GM12878 (cell line): Measurements from ENCODE around the gene AASDHPPT. TPM values are rescaled to one million over a fixed set of nuclear protein-coding genes. Genes with fewer than 3 reads are reported as not detected.

Experiments
- ATAC-seq: fragments of 200-7000 bp; cut with Tn5 transposase; 3 replicates; pipeline ENCODE4 v1.9.1; 2020; ENCODE audit warnings: mild to moderate bottlenecking, moderate library complexity
- BruUV-seq: library from RNA; stranded (reverse); fragments of 400-500 nt; replicated peaks from 2 replicates; lab custom pipeline; 2021; lab: Mats Ljungman, UMichigan
- CTCF ChIA-PET: fragments of 300-600 bp; sonication (Branson Sonifier 250); formaldehyde crosslinking; extraction: SDS; loops from one replicate; lab custom pipeline; 2021; ENCODE audit warnings: inconsistent platforms; lab: Yijun Ruan, JAX
- POLR2A ChIA-PET: fragments of 350-600 bp; formaldehyde crosslinking; extraction: SDS; loops from one replicate; lab custom pipeline; 2021; ENCODE audit warnings: inconsistent platforms; lab: Charles Lee
- RAD21 ChIA-PET: fragments of 300-600 bp; sonication (Branson Sonifier 250); formaldehyde crosslinking; loops from one replicate; lab custom pipeline; 2023; ENCODE audit warnings: antibody characterized with exemption; ENCODE audit not compliant: unreplicated experiment; lab: Charles Lee
- SMC1A ChIA-PET: fragments of 300-600 bp; sonication (Branson Sonifier 250); formaldehyde crosslinking; loops from one replicate; lab custom pipeline; 2023; ENCODE audit not compliant: unreplicated experiment, uncharacterized antibody; lab: Charles Lee
- DNase-seq: peaks from one replicate; pipeline ENCODE4 v3.0.0-alpha.2; 2011; ENCODE audit warnings: low read depth, low spot score
- FAIRE-seq: peaks from 3 replicates; lab custom pipeline; 2011; peaks lifted over from hg19 to GRCh38; lab: Jason Lieb, UNC
- H2AFZ ChIP-seq: 2 replicates; pipeline ENCODE4 v1.6.0; 2011; ENCODE audit warnings: low read depth, low read length, control low read depth; ENCODE audit not compliant: control insufficient read depth
- H3K27ac ChIP-seq: 2 replicates; pipeline ENCODE4 v1.5.1; 2011; ENCODE audit warnings: control low read depth; ENCODE audit not compliant: control insufficient read depth, insufficient read depth
- H3K27me3 ChIP-seq, 2 experiments: replicated peaks in 1 of 2; 2 replicates each; pipeline versions ENCODE4 v1.6.0 to v1.6.1; 2011; ENCODE audit warnings: low read length in 1 of 2; ENCODE audit not compliant: control insufficient read depth in 2 of 2, insufficient read depth in 2 of 2
- H3K36me3 ChIP-seq, 2 experiments: 2 replicates each; pipeline ENCODE4 v1.5.1; 2011; ENCODE audit warnings: low read length in 1 of 2; ENCODE audit not compliant: control insufficient read depth in 2 of 2, insufficient read depth in 2 of 2
- H3K4me1 ChIP-seq: 2 replicates; pipeline ENCODE4 v1.6.1; 2011; ENCODE audit warnings: mild to moderate bottlenecking, low read length, moderate library complexity, mixed read lengths; ENCODE audit not compliant: control insufficient read depth, insufficient read depth
- H3K4me2 ChIP-seq: 2 replicates; pipeline ENCODE4 v1.6.0; 2011; ENCODE audit warnings: control low read depth; ENCODE audit not compliant: control insufficient read depth, insufficient read depth
- H3K4me3 ChIP-seq: fragments of 200-600 bp; sonication (generic); 2 replicates; pipeline ENCODE4 v1.5.1; 2016
- H3K79me2 ChIP-seq: 2 replicates; pipeline ENCODE4 v1.6.0; 2011; ENCODE audit warnings: low read length; ENCODE audit not compliant: control insufficient read depth, insufficient read depth
- H3K9ac ChIP-seq: 2 replicates; pipeline ENCODE4 v1.8.0; 2011; ENCODE audit warnings: low read length, control low read depth, mixed read lengths; ENCODE audit not compliant: control insufficient read depth, insufficient read depth
- H3K9me3 ChIP-seq: replicated peaks from 3 replicates; pipeline ENCODE4 v1.5.1; 2011; ENCODE audit warnings: mild to moderate bottlenecking, low read length; ENCODE audit not compliant: control insufficient read depth, insufficient read depth
- H4K20me1 ChIP-seq: 2 replicates; pipeline ENCODE4 v1.6.0; 2011; ENCODE audit not compliant: control insufficient read depth, insufficient read depth
- FOS ChIP-seq: IDR thresholded peaks from 3 replicates; pipeline ENCODE4 v1.6.1; 2011; ENCODE audit warnings: borderline replicate concordance; ENCODE audit not compliant: insufficient read length; ENCODE audit errors: extremely low read depth
- FOXM1 ChIP-seq: IDR thresholded peaks from 2 replicates; pipeline ENCODE4 v1.6.1; 2012; ENCODE audit warnings: low read depth, mild to moderate bottlenecking, inconsistent platforms, low read length, moderate library complexity
- GABPA ChIP-seq: IDR thresholded peaks from 2 replicates; pipeline ENCODE4 v1.6.1; 2014; ENCODE audit warnings: antibody characterized with exemption, low read depth, mild to moderate bottlenecking, inconsistent platforms
- HDAC2 ChIP-seq: fragments of 200-600 bp; sonication (generic); IDR thresholded peaks from 2 replicates; pipeline ENCODE4 v1.6.1; 2017
- POLR2AphosphoS2 ChIP-seq: IDR thresholded peaks from 2 replicates; pipeline ENCODE4 v1.6.1; 2011; ENCODE audit warnings: low read depth, mild to moderate bottlenecking, low read length, improper control_type of control experiment, moderate library complexity
- RFX5 ChIP-seq: IDR thresholded peaks from 2 replicates; pipeline ENCODE4 v1.6.1; 2011; ENCODE audit warnings: low read depth, low read length, improper control_type of control experiment
- STAT1 ChIP-seq: fragments of 450-650 bp; conservative IDR thresholded peaks from 2 replicates; pipeline ENCODE4 v1.6.1; 2014; ENCODE audit warnings: antibody characterized with exemption, mild to moderate bottlenecking
- TBL1XR1 ChIP-seq: IDR thresholded peaks from 2 replicates; pipeline ENCODE4 v1.6.1; 2012; ENCODE audit warnings: low read depth, low read length, improper control_type of control experiment
- ZBED1 ChIP-seq: IDR thresholded peaks from 2 replicates; pipeline ENCODE4 v1.6.1; 2016; ENCODE audit warnings: borderline replicate concordance
- ZBTB40 ChIP-seq: fragments of 450-650 bp; IDR thresholded peaks from 2 replicates; pipeline ENCODE4 v1.6.1; 2016; ENCODE audit warnings: mild to moderate bottlenecking, moderate library complexity, borderline replicate concordance
- ZNF274 ChIP-seq: IDR thresholded peaks from one replicate; pipeline ENCODE4 v1.8.0; 2011; ENCODE audit not compliant: insufficient read length, insufficient read depth
- ZNF384 ChIP-seq: IDR thresholded peaks from 2 replicates; pipeline ENCODE4 v1.6.1; 2012; ENCODE audit warnings: low read depth, mild to moderate bottlenecking, low read length, improper control_type of control experiment, borderline replicate concordance
- WGBS: methylation state at CpG from one replicate; pipeline ENCODE4 v1.1.6; 2016; ENCODE audit warnings: low lambda C conversion rate; ENCODE audit not compliant: insufficient replicate concordance, insufficient coverage; ENCODE audit errors: missing lambda C conversion rate; 5-methylcytosine and 5-hydroxymethylcytosine counted together
- in situ Hi-C: fragments of 300-500 bp; cut with MboI; formaldehyde crosslinking; loops from 9 replicates; pipeline ENCODE4 v1.14.3; 2018; ENCODE audit warnings: mixed read lengths
- intact Hi-C: fragments of 100-400 bp; cut with micrococcal nuclease; formaldehyde crosslinking; loops from one replicate; pipeline ENCODE4 v1.14.2; 2022; ENCODE audit not compliant: unreplicated experiment
- polyA plus RNA-seq, 11 experiments: library from polyadenylated mRNA; depleted of rRNA in 4 of 11; unstranded in 6 of 11; stranded (reverse) in 5 of 11; fragments of >200 nt; fragmentation: Nextera tagmentation in 4 of 11; fragmentation: Illumina TruSeq in 1 of 11; extraction: Ambion mirVana in 4 of 11; extraction: Trizol in 1 of 11; gene quantifications; 1 replicate in 1 of 11; 2 replicates in 10 of 11; pipeline versions ENCODE4 v1.2.1 to v1.2.3, GENCODE V29; 2011 to 2016; ENCODE audit warnings: inconsistent platforms in 2 of 11, missing spikeins in 2 of 11, low read depth in 1 of 11
- total RNA-seq, 4 experiments: library from RNA; depleted of rRNA in 3 of 4; stranded (reverse); fragments of >200 nt in 3 of 4; fragmentation: Illumina TruSeq in 1 of 4; extraction: Trizol in 1 of 4; gene quantifications; 2 replicates each; pipeline versions ENCODE4 v1.2.1 to v1.2.3, GENCODE V29; 2013 to 2021
- TF ChIP-seq, protein P1 (sequence below): fragments of 450-650 bp; IDR thresholded peaks from 2 replicates; pipeline ENCODE4 v1.6.1; 2017; ENCODE audit warnings: mild to moderate bottlenecking, low read depth, inconsistent platforms; ENCODE audit not compliant: poor library complexity, severe bottlenecking

Gene AASDHPPT
- total and polyA plus RNA-seq, 10 of the 15 experiments (the other 5 are each of a cell fraction or from before 2014, with no cell fraction given): 37.3 to 92.6 (median 50.5) TPM

DNA sequence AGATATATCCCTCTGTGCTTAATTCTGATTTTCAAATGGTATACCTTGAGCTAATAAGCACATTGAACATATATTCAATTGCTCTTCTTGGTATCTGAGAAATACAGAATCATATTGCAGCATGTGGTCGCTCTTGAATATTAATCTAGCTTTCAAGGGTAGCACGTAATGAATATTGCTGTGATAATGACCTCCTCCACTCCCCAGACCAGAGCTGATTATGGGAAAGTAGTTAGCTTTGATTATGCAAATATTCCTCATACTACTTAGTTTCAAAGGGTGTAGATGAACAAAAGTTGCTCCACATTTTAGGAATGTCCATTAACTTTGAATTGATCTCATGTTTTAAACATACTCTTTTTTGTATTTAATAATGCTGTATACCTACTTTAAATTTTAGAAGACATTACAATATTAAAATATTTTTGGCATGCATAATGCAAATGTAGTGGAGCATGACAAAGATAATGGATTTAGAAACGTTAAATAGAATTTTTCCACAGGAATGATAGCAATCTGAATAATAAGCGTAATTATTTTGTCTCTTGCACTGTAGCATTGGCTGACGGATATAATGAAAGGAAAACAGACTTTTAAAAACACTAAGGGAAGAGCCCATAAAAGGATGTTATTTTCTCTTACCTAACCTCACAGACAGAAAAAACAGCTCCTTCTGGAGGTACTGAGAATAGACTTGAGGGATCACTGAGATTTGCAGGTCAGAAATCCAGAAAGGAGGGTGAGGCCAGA, 27.6 kb upstream of the AASDHPPT start:
- POLR2A ChIA-PET: no interaction called here
- in situ Hi-C loops: no loop called here
- WGBS: 49% methylated on average over 5 of the region's 5 CpGs

DNA sequence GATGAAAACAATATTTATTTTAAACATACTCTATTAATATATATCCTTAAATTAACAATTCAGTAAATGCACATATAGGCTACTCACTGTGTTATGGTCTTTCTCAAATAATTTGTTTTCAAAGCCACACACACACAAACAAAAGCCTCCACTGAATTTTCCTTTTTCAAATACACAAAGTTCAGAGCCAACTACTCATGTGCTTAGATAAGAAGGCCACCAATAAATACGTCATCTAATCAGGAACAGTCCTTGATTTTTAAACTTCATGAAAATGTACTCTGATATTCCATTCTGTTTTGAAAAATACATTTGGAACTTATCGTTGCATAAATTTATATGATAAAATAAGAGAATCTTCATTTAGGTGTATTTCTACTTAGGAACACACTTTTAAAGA, 26.4 kb upstream of the AASDHPPT start:
- Histone ChIP-seq H4K20me1 (no peaks in the 10 kb centered on the region), H3K9me3 (no peaks in the 10 kb centered on the region), H3K4me1 (no peaks in the 10 kb centered on the region), H3K9ac (no peak overlapping the region), H3K4me2 (no peak overlapping the region), H2AFZ (no peak overlapping the region), H3K27ac (no peak overlapping the region), H3K27me3 (no peaks in the 10 kb centered on the region), H3K36me3 (no peaks in the 10 kb centered on the region), H3K4me3 (no peak overlapping the region), H3K79me2 (no peaks in the 10 kb centered on the region)
- FAIRE-seq (no peak), ATAC-seq (no peak), DNase-seq (no peak)
- intact Hi-C loops (no loop called here), in situ Hi-C loops (no loop called here)
- ChIA-PET SMC1A (no interaction called here), RAD21 (no interaction called here), CTCF (no interaction called here), POLR2A (no interaction called here)
- BruUV-seq: no TSS peak
- 89% methylated on average over 2 of the region's 2 CpGs for WGBS
- no peak for TF ChIP-seq RFX5
- no peak for TF ChIP-seq ZNF384
- no peak for TF ChIP-seq ZNF274
- TF ChIP-seq, protein P1, sequence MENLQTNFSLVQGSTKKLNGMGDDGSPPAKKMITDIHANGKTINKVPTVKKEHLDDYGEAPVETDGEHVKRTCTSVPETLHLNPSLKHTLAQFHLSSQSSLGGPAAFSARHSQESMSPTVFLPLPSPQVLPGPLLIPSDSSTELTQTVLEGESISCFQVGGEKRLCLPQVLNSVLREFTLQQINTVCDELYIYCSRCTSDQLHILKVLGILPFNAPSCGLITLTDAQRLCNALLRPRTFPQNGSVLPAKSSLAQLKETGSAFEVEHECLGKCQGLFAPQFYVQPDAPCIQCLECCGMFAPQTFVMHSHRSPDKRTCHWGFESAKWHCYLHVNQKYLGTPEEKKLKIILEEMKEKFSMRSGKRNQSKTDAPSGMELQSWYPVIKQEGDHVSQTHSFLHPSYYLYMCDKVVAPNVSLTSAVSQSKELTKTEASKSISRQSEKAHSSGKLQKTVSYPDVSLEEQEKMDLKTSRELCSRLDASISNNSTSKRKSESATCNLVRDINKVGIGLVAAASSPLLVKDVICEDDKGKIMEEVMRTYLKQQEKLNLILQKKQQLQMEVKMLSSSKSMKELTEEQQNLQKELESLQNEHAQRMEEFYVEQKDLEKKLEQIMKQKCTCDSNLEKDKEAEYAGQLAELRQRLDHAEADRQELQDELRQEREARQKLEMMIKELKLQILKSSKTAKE: no peak
- no peak for TF ChIP-seq FOS
- TF ChIP-seq FOXM1: no peak
- no peak for TF ChIP-seq POLR2AphosphoS2
- TF ChIP-seq ZBTB40: no peak

More for the DNA sequence above, 27.6 kb upstream of the AASDHPPT start:
- Histone ChIP-seq H3K27ac (no peak overlapping the region), H3K9me3 (no peaks in the 10 kb centered on the region), H3K27me3 (no peaks in the 10 kb centered on the region), H3K36me3 (no peaks in the 10 kb centered on the region), H3K4me1 (no peaks in the 10 kb centered on the region), H3K4me2 (no peak overlapping the region), H3K9ac (no peak overlapping the region), H2AFZ (no peak overlapping the region), H3K79me2 (no peaks in the 10 kb centered on the region), H3K4me3 (no peak overlapping the region), H4K20me1 (no peaks in the 10 kb centered on the region)
- BruUV-seq: no TSS peak
- TF ChIP-seq ZBED1: no peak
- TF ChIP-seq STAT1: no peak
- no peak for TF ChIP-seq GABPA
- TF ChIP-seq TBL1XR1: no peak
- TF ChIP-seq HDAC2: no peak
- DNase-seq (no peak), ATAC-seq (no peak), FAIRE-seq (no peak)
- ChIA-PET SMC1A (no interaction called here), CTCF (interaction anchor here (0.6 to 0.8 kb wide), 2 partner anchors 9 to 845 kb away, joined by 3 to 4 read pairs; no protein-coding TSS in a partner anchor), RAD21 (no interaction called here)
- intact Hi-C loops: no loop called here
